ENCODE results near the gene PCDHGC3. TPM values are rescaled to one million over a fixed set of nuclear protein-coding genes. Genes with fewer than 3 reads are reported as not detected.

The PCDHGC3 gene
- total and polyA plus RNA-seq, 7 donors: 5.1 to 47.8 (median 31.4) TPM

DNA sequence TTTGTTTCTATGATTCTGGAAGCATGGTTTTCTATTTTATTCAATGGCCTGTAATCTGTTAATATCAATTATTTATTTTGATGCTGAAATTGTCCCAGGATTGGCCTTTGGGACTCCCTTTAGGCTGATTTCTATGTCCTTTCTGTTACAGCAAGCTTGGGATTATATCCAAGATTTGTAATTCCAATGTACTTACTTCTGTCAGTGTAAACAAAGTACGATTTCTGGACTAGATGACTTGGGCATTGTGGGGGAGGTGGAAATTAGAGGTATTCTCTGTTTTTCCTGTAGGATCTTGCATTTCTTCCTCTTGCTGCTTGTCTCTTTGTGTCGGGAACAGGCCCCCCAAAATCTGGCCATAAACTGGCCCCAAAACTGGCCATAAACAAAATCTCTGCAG lies 41.8 kb upstream of the PCDHGC3 start:
- no peak for DNase-seq
- H3K27me3 ChIP-seq: no peaks in the 10 kb centered on the region
- peaks cover 29 to 69% (median 49%) of the 10 kb centered on the region in 4 donors for H3K9me3 ChIP-seq
- H3K27ac ChIP-seq: no peak overlapping the region
- no peaks in the 10 kb centered on the region for H3K4me1 ChIP-seq
- peaks cover 0 to 7% (median 0%) of the 10 kb centered on the region in 4 donors for H3K36me3 ChIP-seq
- WGBS, 2 donors: 77 to 81% methylated on average over 2 of the region's 2 CpGs
- TF ChIP-seq POLR2AphosphoS5 (IDR thresholded peaks at IDR 0.05) (no peak), CTCF (IDR thresholded peaks at IDR 0.05) (no peak), POLR2A (IDR thresholded peaks at IDR 0.05) (no peak), EP300 (IDR thresholded peaks at IDR 0.05) (no peak)
- intact Hi-C loops (cut with DNase I): no loop called here
- H3K4me3 ChIP-seq: no peak overlapping the region

- DNase-seq: no peak
- peaks cover 21 to 70% (median 45%) of the 10 kb centered on the region in 4 donors for H3K9me3 ChIP-seq
- intact Hi-C loops (cut with DNase I): no loop called here
- H3K4me1 ChIP-seq: no peaks in the 10 kb centered on the region
- no peak overlapping the region for H3K4me3 ChIP-seq
- H3K36me3 ChIP-seq: peaks cover 0 to 7% (median 2%) of the 10 kb centered on the region in 4 donors
- 88 to 93% methylated on average over 2 of the region's 2 CpGs for WGBS, 2 donors
- no peak for TF ChIP-seq CTCF (IDR thresholded peaks at IDR 0.05)
- TF ChIP-seq POLR2AphosphoS5 (IDR thresholded peaks at IDR 0.05): no peak
- H3K27ac ChIP-seq: no peak overlapping the region
- H3K27me3 ChIP-seq: no peaks in the 10 kb centered on the region
Measured at GRCh38 chr5:141437221-141437620, 38.5 kb upstream of the PCDHGC3 start.

DNA sequence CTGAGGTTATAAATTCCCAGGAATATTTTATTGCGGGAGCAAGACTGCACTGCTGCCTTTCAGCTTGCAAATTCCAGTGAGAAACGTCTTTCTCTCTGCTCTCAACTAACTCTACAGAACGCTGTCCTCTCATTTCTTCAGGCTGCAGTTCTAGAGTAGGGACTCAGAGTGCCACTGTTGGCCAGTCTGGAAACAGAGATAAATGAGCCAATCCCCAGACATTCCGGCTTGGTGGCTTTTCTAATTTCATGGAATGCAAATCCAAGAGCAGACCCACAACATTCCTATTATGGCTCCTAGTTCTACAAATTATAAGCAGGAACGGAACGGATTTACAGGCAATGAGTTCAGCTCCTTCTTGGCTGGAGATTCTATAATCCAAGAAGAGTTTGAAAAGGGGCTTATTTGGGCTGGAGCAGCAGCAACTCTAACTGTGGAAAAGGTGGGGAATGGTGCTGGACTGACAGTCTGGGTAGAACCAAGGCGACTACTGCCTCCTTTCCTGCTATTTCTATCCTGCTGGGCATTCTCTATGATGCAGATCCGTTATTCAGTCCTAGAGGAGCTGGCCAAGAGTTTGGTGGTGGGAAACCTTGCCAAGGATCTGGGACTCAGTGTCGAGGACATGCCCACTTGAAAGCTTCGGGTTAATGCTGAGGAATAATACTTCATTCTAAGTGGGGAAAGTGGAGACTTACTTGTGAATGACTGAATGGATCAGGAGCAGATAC lies 36.2 kb upstream of the PCDHGC3 start:
- DNase-seq: no peak
- H3K36me3 ChIP-seq: peaks cover 0 to 7% (median 2%) of the 10 kb centered on the region in 4 donors
- WGBS, 2 donors: 71 to 77% methylated on average over 10 of the region's 10 CpGs
- no peaks in the 10 kb centered on the region for H3K4me1 ChIP-seq
- intact Hi-C loops (cut with DNase I): no loop called here
- H3K9me3 ChIP-seq: peaks cover 12 to 61% (median 34%) of the 10 kb centered on the region in 4 donors
- H3K27me3 ChIP-seq: no peaks in the 10 kb centered on the region
- no peak overlapping the region for H3K4me3 ChIP-seq
- H3K27ac ChIP-seq: no peak overlapping the region
- no peak for TF ChIP-seq POLR2A (IDR thresholded peaks at IDR 0.05)
- TF ChIP-seq EP300 (IDR thresholded peaks at IDR 0.05): no peak
- TF ChIP-seq POLR2AphosphoS5 (IDR thresholded peaks at IDR 0.05): no peak
- no peak for TF ChIP-seq CTCF (IDR thresholded peaks at IDR 0.05)

GRCh38 chr5:141440341-141440740 lies 35.4 kb upstream of the PCDHGC3 start:
- H3K27ac ChIP-seq: no peak overlapping the region
- WGBS, 2 donors: 93 to 96% methylated on average over 9 of the region's 9 CpGs
- no peaks in the 10 kb centered on the region for H3K4me1 ChIP-seq
- H3K4me3 ChIP-seq: no peak overlapping the region
- no peaks in the 10 kb centered on the region for H3K27me3 ChIP-seq
- TF ChIP-seq CTCF (IDR thresholded peaks at IDR 0.05): no peak
- TF ChIP-seq POLR2AphosphoS5 (IDR thresholded peaks at IDR 0.05): no peak
- no peak for TF ChIP-seq EP300 (IDR thresholded peaks at IDR 0.05)
- TF ChIP-seq POLR2A (IDR thresholded peaks at IDR 0.05): no peak
- peaks cover 0 to 7% (median 2%) of the 10 kb centered on the region in 4 donors for H3K36me3 ChIP-seq
- H3K9me3 ChIP-seq: peaks cover 12 to 62% (median 34%) of the 10 kb centered on the region in 4 donors
- intact Hi-C loops (cut with DNase I): no loop called here
- DNase-seq: no peak

Data from sigmoid colon (tissue), 7 donors.